Heart left ventricle (tissue), 13 donors: ENCODE results near the gene LYRM7.

ENCODE experiments used
- CTCF ChIP-seq, 12 donors: fragments of 200-600 bp; sonication (generic) in 4 of 12; IDR thresholded peaks; one replicate each; pipeline versions ENCODE4 v1.5.0 to v1.8.0; 2018 to 2022; ENCODE audit warnings: antibody characterized with exemption in 12 of 12, mild to moderate bottlenecking in 5 of 12
- POLR2A ChIP-seq, 2 donors: fragments of 450-650 bp; IDR thresholded peaks; one replicate each; pipeline ENCODE4 v1.6.1; 2017; ENCODE audit warnings: antibody characterized with exemption in 2 of 2, mild to moderate bottlenecking in 2 of 2, moderate library complexity in 2 of 2
- donor health status: ischemic (EF 13 %, LVEDD 7.1; RV severe dilation, severe dysfunction).
- donor health status: DM: no; HTN: yes; CAD: no.
- donor health status: DM: no; HTN: no; CAD: no.
- donor health status: ischemic (EF 25% LVEDD 6.9; RV normal size, moderate dysfunction).
- donor health status: ischemic (EF 25% LVEDD 5.7; RV mildly dilated, moderate dysfunction).
- donor health status: ischemic (EF 35%, LVEDD 5.7; RV mildly dilated, moderate dysfunction).
- donor health status: nonischemic (EF 11% LVEDD 7.7; RV severe dilation, severe dysfunction).
- donor health status: DM: yes; HTN: yes; CAD: no.
- donor health status: PGD.
- donor health status: ischemic (EF 29% LVEDD 5.4; RV normal size, mild dysfunction).
- donor health status: nonischemic (EF 23%, LVEDD 6.1; RV moderate dilation, normal function).

- TF ChIP-seq CTCF (IDR thresholded peaks at IDR 0.05) (no peak), POLR2A (IDR thresholded peaks at IDR 0.05) (no peak)
These were observed 53.1 kb downstream of the LYRM7 start for GRCh38 chr5:131223751-131224386.
